ENCODE measurements around the gene PRKCSH. TPM values are rescaled to one million over a fixed set of nuclear protein-coding genes. Genes with fewer than 3 reads are reported as not detected.

PRKCSH gene
- total RNA-seq, 1 donor from 2014 or later: 405 TPM

GRCh38 chr19:11475861-11476260 is 40.4 kb downstream of the PRKCSH start:
- Mint-ChIP-seq H3K27me3 (ENCODE audit: low read depth, unreplicated experiment) (peaks cover 34% of the 10 kb centered on the region), H3K9me3 (ENCODE audit: unreplicated experiment) (peaks cover 4% of the 10 kb centered on the region), H3K4me3 (ENCODE audit: unreplicated experiment) (no peak overlapping the region), H3K27ac (ENCODE audit: unreplicated experiment) (no peak overlapping the region), H3K36me3 (ENCODE audit: low read depth, unreplicated experiment) (no peaks in the 10 kb centered on the region), H3K4me1 (ENCODE audit: low read depth, unreplicated experiment) (no peaks in the 10 kb centered on the region)
- H3K4me1 ChIP-seq (ENCODE audit: insufficient read depth, low read length): no peaks in the 10 kb centered on the region
- peaks cover 8% of the 10 kb centered on the region for H3K27me3 ChIP-seq (ENCODE audit: insufficient read depth, low read length)
- TF ChIP-seq EZH2 (IDR thresholded peaks at IDR 0.05; ENCODE audit: insufficient read depth, low read length): no peak
- TF ChIP-seq CTCF (IDR thresholded peaks at IDR 0.05; ENCODE audit: insufficient read depth, low read depth, low read length): no peak
- H3K27ac ChIP-seq (ENCODE audit: low read depth, low read length): no peak overlapping the region
- H3K9ac ChIP-seq (ENCODE audit: low read length): no peak overlapping the region
- no peaks in the 10 kb centered on the region for H3K79me2 ChIP-seq (ENCODE audit: insufficient read depth, low read length)
- no peaks in the 10 kb centered on the region for H4K20me1 ChIP-seq (ENCODE audit: insufficient read depth, low read length)
- no peak overlapping the region for H3K4me3 ChIP-seq (ENCODE audit: insufficient read depth, low read depth, low read length)
- DNase-seq (ENCODE audit: low read depth) (no peak), FAIRE-seq (no peak)
- H3K4me2 ChIP-seq (ENCODE audit: low read length): no peak overlapping the region
- no peaks in the 10 kb centered on the region for H3K9me3 ChIP-seq (ENCODE audit: insufficient read depth, low read depth, low read length)
- no peak overlapping the region for H2AFZ ChIP-seq (ENCODE audit: low read depth, low read length)
- no peaks in the 10 kb centered on the region for H3K36me3 ChIP-seq (ENCODE audit: insufficient read depth, low read length)

DNA sequence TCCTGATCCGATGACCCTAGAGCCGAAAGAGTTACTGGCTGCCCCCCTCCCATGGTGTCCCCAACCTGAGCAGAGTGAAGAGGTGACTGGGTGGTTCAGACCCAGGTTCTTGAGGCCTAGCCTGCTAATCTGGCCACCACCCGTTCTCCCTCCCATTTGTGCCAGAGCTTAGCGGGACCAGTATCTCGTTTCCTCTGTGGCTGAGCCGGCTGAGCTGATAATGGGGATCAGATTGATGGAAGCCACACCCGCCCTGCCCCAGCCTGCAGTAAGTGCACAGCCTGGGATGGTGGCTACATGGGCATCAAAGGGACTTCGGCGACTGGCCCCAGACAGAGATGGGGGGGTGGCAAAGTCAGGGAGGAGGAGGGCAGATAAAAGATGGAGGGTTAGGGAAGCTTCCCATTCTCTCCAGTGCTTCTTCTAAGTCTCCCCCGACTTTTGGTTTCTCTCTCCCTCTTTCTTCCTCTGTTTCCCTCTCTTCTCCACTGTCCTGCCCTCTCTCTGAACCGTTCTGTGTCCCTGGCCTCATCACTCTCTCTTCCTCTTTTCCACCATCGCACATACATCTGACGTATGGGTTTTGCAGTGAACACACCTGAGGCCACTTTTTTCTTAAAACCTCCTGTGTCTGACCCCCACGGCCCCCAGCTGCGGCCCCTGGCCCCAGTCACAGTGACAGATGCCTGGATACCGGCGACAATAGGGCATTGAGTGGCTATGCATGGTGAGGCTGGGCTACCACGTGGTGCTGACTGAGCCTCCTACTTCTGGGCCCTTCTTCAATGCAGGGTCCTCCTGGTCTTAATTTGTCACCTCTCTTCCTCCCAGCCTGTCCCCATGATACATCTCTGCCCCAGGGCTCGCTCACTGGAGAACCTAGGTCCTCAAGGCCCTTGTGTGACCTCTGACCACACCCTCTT is 43.0 kb downstream of the PRKCSH start:
- Mint-ChIP-seq H3K4me3 (ENCODE audit: unreplicated experiment) (no peak overlapping the region), H3K4me1 (ENCODE audit: low read depth, unreplicated experiment) (no peaks in the 10 kb centered on the region)
- H3K4me3 ChIP-seq (ENCODE audit: insufficient read depth, low read depth, low read length): no peak overlapping the region

More for the DNA sequence above, 43.0 kb downstream of the PRKCSH start:
- peak overlapping the region; percentile 18 for H3K27ac Mint-ChIP-seq (ENCODE audit: unreplicated experiment)
- no peak overlapping the region for H3K27ac ChIP-seq (ENCODE audit: low read depth, low read length)
- TF ChIP-seq EZH2 (IDR thresholded peaks at IDR 0.05; ENCODE audit: insufficient read depth, low read length): no peak
- TF ChIP-seq CTCF (IDR thresholded peaks at IDR 0.05; ENCODE audit: insufficient read depth, low read depth, low read length): no peak
- DNase-seq (ENCODE audit: low read depth) (no peak), FAIRE-seq (no peak)
- H3K36me3 Mint-ChIP-seq (ENCODE audit: low read depth, unreplicated experiment): peaks cover 3% of the 10 kb centered on the region
- H3K36me3 ChIP-seq (ENCODE audit: insufficient read depth, low read length): no peaks in the 10 kb centered on the region
- peaks cover 9% of the 10 kb centered on the region for H4K20me1 ChIP-seq (ENCODE audit: insufficient read depth, low read length)
- H2AFZ ChIP-seq (ENCODE audit: low read depth, low read length): no peak overlapping the region
- H3K9me3 Mint-ChIP-seq (ENCODE audit: unreplicated experiment): peaks cover 1% of the 10 kb centered on the region
- no peak overlapping the region for H3K9ac ChIP-seq (ENCODE audit: low read length)
- H3K27me3 ChIP-seq (ENCODE audit: insufficient read depth, low read length): peaks cover 17% of the 10 kb centered on the region
- peaks cover 3% of the 10 kb centered on the region for H3K4me1 ChIP-seq (ENCODE audit: insufficient read depth, low read length)
- no peaks in the 10 kb centered on the region for H3K79me2 ChIP-seq (ENCODE audit: insufficient read depth, low read length)
- no peaks in the 10 kb centered on the region for H3K9me3 ChIP-seq (ENCODE audit: insufficient read depth, low read depth, low read length)
- no peak overlapping the region for H3K4me2 ChIP-seq (ENCODE audit: low read length)
- H3K27me3 Mint-ChIP-seq (ENCODE audit: low read depth, unreplicated experiment): peaks cover 39% of the 10 kb centered on the region

Measured in astrocyte (in vitro differentiated cells and primary cell).